Cardiac muscle cell (in vitro differentiated cells and primary cell): ENCODE data around the gene ZC3H11A. TPM values are rescaled to one million over a fixed set of nuclear protein-coding genes. Genes with fewer than 3 reads are reported as not detected.

Experiments
- DNase-seq, 2 donors: peaks; one replicate each; pipeline versions ENCODE4 v3.0.0 to v3.0.0-alpha.2; 2010 to 2017; ENCODE audit warnings: low read depth in 1 of 2, low spot score in 1 of 2
- H3K27ac ChIP-seq: fragments of 200-600 bp; sonication (generic); 2 replicates; pipeline ENCODE4 v1.5.1; 2016
- H3K27me3 ChIP-seq: fragments of 200-600 bp; sonication (generic); 2 replicates; pipeline ENCODE4 v1.6.0; 2016; ENCODE audit warnings: control low read depth
- H3K36me3 ChIP-seq: fragments of 200-600 bp; sonication (generic); 2 replicates; pipeline ENCODE4 v1.5.1; 2016; ENCODE audit warnings: control low read depth
- H3K4me1 ChIP-seq: fragments of 200-600 bp; sonication (generic); 2 replicates; pipeline ENCODE4 v1.8.1; 2017; ENCODE audit warnings: low read depth, mild to moderate bottlenecking, mixed run types
- H3K4me3 ChIP-seq: fragments of 200-600 bp; sonication (generic); 2 replicates; pipeline ENCODE4 v1.5.1; 2016; ENCODE audit warnings: mild to moderate bottlenecking
- H3K9me3 ChIP-seq: fragments of 200-600 bp; sonication (generic); 2 replicates; pipeline ENCODE4 v1.5.1; 2017; ENCODE audit warnings: low read depth, mild to moderate bottlenecking, control low read depth
- polyA plus RNA-seq: library from polyadenylated mRNA; unstranded; fragments of >200 nt; fragmentation: Nextera tagmentation; extraction: Ambion mirVana; gene quantifications from 2 replicates; pipeline ENCODE4 v1.2.1, GENCODE V29; 2016
- total RNA-seq: library from RNA; depleted of rRNA; stranded (reverse); fragments of >200 nt; gene quantifications from 2 replicates; pipeline ENCODE4 v1.2.3, GENCODE V29; 2016
- TF ChIP-seq, protein P1 (sequence below): IDR thresholded peaks from 2 replicates; pipeline ENCODE4 v1.5.1; 2012; ENCODE audit warnings: low read depth, mild to moderate bottlenecking, low read length

ZC3H11A gene
- total and polyA plus RNA-seq, 2 experiments from 2014 or later = 63.5 to 96.3 TPM

GRCh38 chr1:203769505-203770343, 25.7 kb upstream of the ZC3H11A start:
- H3K9me3 ChIP-seq = no peaks in the 10 kb centered on the region
- H3K27me3 ChIP-seq = peaks cover 4% of the 10 kb centered on the region
- TF ChIP-seq, protein P1, sequence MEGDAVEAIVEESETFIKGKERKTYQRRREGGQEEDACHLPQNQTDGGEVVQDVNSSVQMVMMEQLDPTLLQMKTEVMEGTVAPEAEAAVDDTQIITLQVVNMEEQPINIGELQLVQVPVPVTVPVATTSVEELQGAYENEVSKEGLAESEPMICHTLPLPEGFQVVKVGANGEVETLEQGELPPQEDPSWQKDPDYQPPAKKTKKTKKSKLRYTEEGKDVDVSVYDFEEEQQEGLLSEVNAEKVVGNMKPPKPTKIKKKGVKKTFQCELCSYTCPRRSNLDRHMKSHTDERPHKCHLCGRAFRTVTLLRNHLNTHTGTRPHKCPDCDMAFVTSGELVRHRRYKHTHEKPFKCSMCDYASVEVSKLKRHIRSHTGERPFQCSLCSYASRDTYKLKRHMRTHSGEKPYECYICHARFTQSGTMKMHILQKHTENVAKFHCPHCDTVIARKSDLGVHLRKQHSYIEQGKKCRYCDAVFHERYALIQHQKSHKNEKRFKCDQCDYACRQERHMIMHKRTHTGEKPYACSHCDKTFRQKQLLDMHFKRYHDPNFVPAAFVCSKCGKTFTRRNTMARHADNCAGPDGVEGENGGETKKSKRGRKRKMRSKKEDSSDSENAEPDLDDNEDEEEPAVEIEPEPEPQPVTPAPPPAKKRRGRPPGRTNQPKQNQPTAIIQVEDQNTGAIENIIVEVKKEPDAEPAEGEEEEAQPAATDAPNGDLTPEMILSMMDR = no peak
- no peak overlapping the region for H3K27ac ChIP-seq
- no peaks in the 10 kb centered on the region for H3K36me3 ChIP-seq
- peak; percentile 41 to 96 for DNase-seq
- no peaks in the 10 kb centered on the region for H3K4me1 ChIP-seq
- H3K4me3 ChIP-seq = no peak overlapping the region

GRCh38 chr1:203771901-203772301, 23.5 kb upstream of the ZC3H11A start:
- Histone ChIP-seq H3K27ac (no peak overlapping the region), H3K27me3 (peaks cover 4% of the 10 kb centered on the region), H3K4me3 (no peak overlapping the region), H3K9me3 (no peaks in the 10 kb centered on the region), H3K4me1 (no peaks in the 10 kb centered on the region), H3K36me3 (no peaks in the 10 kb centered on the region)
- DNase-seq = peak in 1 of 2 donors; percentile 51
- TF ChIP-seq, protein P1 = no peak

GRCh38 chr1:203772836-203773235, 22.6 kb upstream of the ZC3H11A start:
- TF ChIP-seq, protein P1 = no peak
- Histone ChIP-seq H3K9me3 (no peaks in the 10 kb centered on the region), H3K36me3 (no peaks in the 10 kb centered on the region), H3K27me3 (peaks cover 4% of the 10 kb centered on the region), H3K4me3 (no peak overlapping the region), H3K27ac (no peak overlapping the region), H3K4me1 (no peaks in the 10 kb centered on the region)
- DNase-seq = no peak

- Histone ChIP-seq H3K36me3 (no peaks in the 10 kb centered on the region), H3K27me3 (no peaks in the 10 kb centered on the region), H3K4me1 (no peaks in the 10 kb centered on the region), H3K9me3 (no peaks in the 10 kb centered on the region), H3K4me3 (no peak overlapping the region), H3K27ac (no peak overlapping the region)
- peak in 1 of 2 donors; percentile 29 for DNase-seq
- TF ChIP-seq, protein P1 = no peak
Measured at GRCh38 chr1:203776636-203777035, 18.8 kb upstream of the ZC3H11A start.

DNA sequence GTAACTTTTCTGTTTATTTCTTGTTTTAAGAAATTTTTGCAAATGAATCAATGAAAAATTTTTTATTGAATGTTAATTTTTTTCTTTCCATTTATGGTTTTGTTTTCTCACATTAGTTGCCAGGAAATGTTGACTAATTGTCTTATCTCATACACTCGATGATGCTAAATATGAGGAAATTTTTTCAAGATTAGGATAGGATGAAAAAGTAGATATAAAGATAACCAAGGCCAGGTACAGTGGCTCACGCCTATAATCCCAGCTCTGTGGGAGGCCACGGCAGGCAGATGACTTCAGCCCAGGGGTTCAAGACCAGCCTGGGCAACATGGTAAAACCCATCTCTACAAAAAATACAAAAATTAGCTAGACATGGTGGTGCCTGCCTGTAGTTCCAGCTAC, 17.8 kb upstream of the ZC3H11A start:
- no peaks in the 10 kb centered on the region for H3K27me3 ChIP-seq
- no peak overlapping the region for H3K27ac ChIP-seq
- no peak overlapping the region for H3K4me3 ChIP-seq
- no peaks in the 10 kb centered on the region for H3K36me3 ChIP-seq
- H3K9me3 ChIP-seq = no peaks in the 10 kb centered on the region
- no peak for DNase-seq
- no peaks in the 10 kb centered on the region for H3K4me1 ChIP-seq
- TF ChIP-seq, protein P1 = no peak
